HepG2 (cell line): Measurements from ENCODE around the gene IGFBP6. TPM values are rescaled to one million over a fixed set of nuclear protein-coding genes. Genes with fewer than 3 reads are reported as not detected.
A peak's percentile ranks its signal among the peaks of the same experiment; 100 is the strongest.

Experiments used
- CBFB ChIP-seq: sonication (generic); formaldehyde crosslinking; IDR thresholded peaks from 2 replicates; pipeline ENCODE4 v1.4.0; 2020; ENCODE audit warnings: missing genetic modification reagents
- CENPBD1 ChIP-seq: sonication (generic); formaldehyde crosslinking; IDR thresholded peaks from 2 replicates; pipeline ENCODE4 v1.8.0; 2022; ENCODE audit warnings: missing genetic modification reagents, low read depth, mild to moderate bottlenecking, borderline replicate concordance
- CSRNP2 ChIP-seq: sonication (generic); formaldehyde crosslinking; conservative IDR thresholded peaks from 2 replicates; pipeline ENCODE4 v1.8.0; 2022; ENCODE audit warnings: low read depth, missing genetic modification reagents
- KAT2B ChIP-seq: fragments of 150-350 bp; IDR thresholded peaks from 2 replicates; pipeline ENCODE4 v1.6.1; 2014; ENCODE audit warnings: low read depth, low read length, borderline replicate concordance
- MAFK ChIP-seq, 2 experiments: IDR thresholded peaks in 1 of 2; conservative IDR thresholded peaks in 1 of 2; 2 replicates each; pipeline ENCODE4 v1.6.1; 2011; ENCODE audit warnings: improper control_type of control experiment in 2 of 2, low read length in 2 of 2
- NFE2L2 ChIP-seq: fragments of 150-350 bp; IDR thresholded peaks from 2 replicates; pipeline ENCODE4 v1.6.1; 2014; ENCODE audit warnings: low read length
- NR2C2 ChIP-seq: sonication (generic); formaldehyde crosslinking; IDR thresholded peaks from 2 replicates; pipeline ENCODE4 v1.4.0; 2020; ENCODE audit warnings: missing genetic modification reagents, mild to moderate bottlenecking, moderate library complexity, borderline replicate concordance
- RERE ChIP-seq: IDR thresholded peaks from 2 replicates; pipeline ENCODE4 v1.6.1; 2016; ENCODE audit warnings: low read depth, missing genetic modification reagents, missing compliant biosample characterization
- SRSF4 ChIP-seq: fragments of 200-400 bp; formaldehyde crosslinking; IDR thresholded peaks from one replicate; pipeline ENCODE4 v1.6.1; 2018; ENCODE audit warnings: mild to moderate bottlenecking, low read depth, low read length, moderate library complexity; ENCODE audit not compliant: poor library complexity, severe bottlenecking
- THAP11 ChIP-seq: IDR thresholded peaks from 2 replicates; pipeline ENCODE4 v1.6.1; 2016; ENCODE audit warnings: missing biosample characterization, missing genetic modification reagents
- ZBTB2 ChIP-seq: sonication (generic); formaldehyde crosslinking; IDR thresholded peaks from 2 replicates; pipeline ENCODE4 v1.8.0; 2022; ENCODE audit warnings: low read depth, missing genetic modification reagents
- ZBTB21 ChIP-seq: sonication (generic); formaldehyde crosslinking; IDR thresholded peaks from 2 replicates; pipeline ENCODE4 v1.4.0; 2020; ENCODE audit warnings: missing genetic modification reagents
- ZC3H13 ChIP-seq: sonication (generic); formaldehyde crosslinking; IDR thresholded peaks from 2 replicates; pipeline ENCODE4 v1.8.1; 2023; ENCODE audit warnings: mild to moderate bottlenecking, missing genetic modification reagents, moderate library complexity
- ZNF276 ChIP-seq: sonication (generic); formaldehyde crosslinking; IDR thresholded peaks from 2 replicates; pipeline ENCODE4 v1.4.0; 2020; ENCODE audit warnings: mild to moderate bottlenecking, low read depth, missing genetic modification reagents
- ZNF550 ChIP-seq: sonication (generic); formaldehyde crosslinking; IDR thresholded peaks from 2 replicates; pipeline ENCODE4 v1.4.0; 2020; ENCODE audit warnings: mild to moderate bottlenecking, missing genetic modification reagents, borderline replicate concordance
- ZNF724P ChIP-seq: sonication (generic); formaldehyde crosslinking; IDR thresholded peaks from 2 replicates; pipeline ENCODE4 v1.8.0; 2022; ENCODE audit warnings: missing genetic modification reagents, borderline replicate concordance
- ZNF816 ChIP-seq: sonication (generic); formaldehyde crosslinking; IDR thresholded peaks from 2 replicates; pipeline ENCODE4 v1.8.0; 2022; ENCODE audit warnings: missing genetic modification reagents, mild to moderate bottlenecking, borderline replicate concordance
- polyA plus RNA-seq, 8 experiments: library from polyadenylated mRNA; depleted of rRNA in 3 of 8; stranded (reverse) in 7 of 8; unstranded in 1 of 8; fragments of >200 nt; fragmentation: Illumina TruSeq in 4 of 8; extraction: Trizol in 4 of 8; gene quantifications; 2 replicates each; pipeline versions ENCODE4 v1.2.1 to v1.2.3, GENCODE V29; 2011 to 2016; ENCODE audit warnings: low read depth in 4 of 8, missing spikeins in 1 of 8, mixed read lengths in 1 of 8; ENCODE audit not compliant: insufficient read depth in 1 of 8
- total RNA-seq, 5 experiments: library from RNA; depleted of rRNA; stranded (reverse); fragments of >200 nt; fragmentation: Illumina TruSeq; extraction: Trizol; gene quantifications; 2 replicates each; pipeline ENCODE4 v1.2.3, GENCODE V29; 2016; ENCODE audit warnings: low read depth in 1 of 5

Gene IGFBP6
- total and polyA plus RNA-seq, 2 of the 13 experiments (the other 11 are each of a cell fraction or from before 2014, with no cell fraction given): 3.9 to 25.2 TPM

GRCh38 chr12:53145383-53146260 is 48.2 kb downstream of the IGFBP6 start (continued):
- TF ChIP-seq NR2C2 (CRISPR knock-in tag): peak; percentile 84
- TF ChIP-seq KAT2B: no peak
- TF ChIP-seq NFE2L2: no peak
- no peak for TF ChIP-seq MAFK (conservative IDR thresholded peaks at IDR 0.05 in 1 of 2, IDR thresholded peaks at IDR 0.05 in 1 of 2; ENCODE audit: low read length in 2 of 2)
- peak; percentile 56; the same call in 1 of the 2 replicates for TF ChIP-seq THAP11 (CRISPR knock-in tag)
- TF ChIP-seq ZBTB21 (CRISPR knock-in tag): no peak
- no peak for TF ChIP-seq ZNF276 (CRISPR knock-in tag)
- no peak for TF ChIP-seq SRSF4
- no peak for TF ChIP-seq CENPBD1 (CRISPR knock-in tag)
- TF ChIP-seq ZNF816 (CRISPR knock-in tag): no peak
- no peak for TF ChIP-seq ZNF724P (CRISPR knock-in tag)
- TF ChIP-seq ZC3H13 (CRISPR knock-in tag): peak; percentile 36; the same call in 1 of the 2 replicates
- TF ChIP-seq ZBTB2 (CRISPR knock-in tag): no peak
- no peak for TF ChIP-seq RERE (CRISPR knock-in tag)
- TF ChIP-seq ZNF550 (CRISPR knock-in tag): no peak
- no peak for TF ChIP-seq CBFB
- TF ChIP-seq CSRNP2 (CRISPR knock-in tag): no peak
